ENCODE measurements around the gene LRRC75A. TPM values are rescaled to one million over a fixed set of nuclear protein-coding genes. Genes with fewer than 3 reads are reported as not detected.

The LRRC75A gene
- total RNA-seq, 6 donors from 2014 or later = 2.1 to 7.3 (median 5.2) TPM

GRCh38 chr17:16471295-16471694 lies 20.7 kb downstream of the LRRC75A start:
- WGBS, 2 donors = 76 to 91% methylated on average over 5 of the region's 5 CpGs
- TF ChIP-seq CTCF (IDR thresholded peaks at IDR 0.05) = no peak
- no peak for TF ChIP-seq POLR2A (IDR thresholded peaks at IDR 0.05)
- TF ChIP-seq EP300 (IDR thresholded peaks at IDR 0.05) = no peak
- TF ChIP-seq POLR2AphosphoS5 (IDR thresholded peaks at IDR 0.05) = no peak

GRCh38 chr17:16470265-16470664 lies 21.7 kb downstream of the LRRC75A start:
- DNase-seq = no peak
- no peak overlapping the region for H3K4me3 ChIP-seq

More at GRCh38 chr17:16471295-16471694, 20.7 kb downstream of the LRRC75A start:
- no peak overlapping the region for H3K4me3 ChIP-seq
- H3K4me1 ChIP-seq = peaks cover 0 to 4% (median 0%) of the 10 kb centered on the region in 4 donors
- ATAC-seq (ENCODE audit: low FRiP score in 2 of 2) (no peak), DNase-seq (no peak)
- no peaks in the 10 kb centered on the region for H3K9me3 ChIP-seq
- H3K27me3 ChIP-seq = no peaks in the 10 kb centered on the region
- H3K36me3 ChIP-seq = no peaks in the 10 kb centered on the region
- H3K27ac ChIP-seq = no peak overlapping the region

GRCh38 chr17:16468428-16468992 lies 23.5 kb downstream of the LRRC75A start:
- TF ChIP-seq EP300 (IDR thresholded peaks at IDR 0.05) = no peak
- no peak for TF ChIP-seq CTCF (IDR thresholded peaks at IDR 0.05)
- no peak for TF ChIP-seq POLR2A (IDR thresholded peaks at IDR 0.05)
- no peak for TF ChIP-seq POLR2AphosphoS5 (IDR thresholded peaks at IDR 0.05)
- DNase-seq = no peak

More at GRCh38 chr17:16470265-16470664, 21.7 kb downstream of the LRRC75A start:
- no peaks in the 10 kb centered on the region for H3K27me3 ChIP-seq
- no peaks in the 10 kb centered on the region for H3K9me3 ChIP-seq
- 50 to 74% methylated on average over 11 of the region's 11 CpGs for WGBS, 2 donors
- H3K36me3 ChIP-seq = no peaks in the 10 kb centered on the region
- TF ChIP-seq CTCF (IDR thresholded peaks at IDR 0.05) = no peak
- no peak for TF ChIP-seq EP300 (IDR thresholded peaks at IDR 0.05)
- no peak for TF ChIP-seq POLR2AphosphoS5 (IDR thresholded peaks at IDR 0.05)
- no peak for TF ChIP-seq POLR2A (IDR thresholded peaks at IDR 0.05)
- no peak overlapping the region for H3K27ac ChIP-seq
- ATAC-seq (ENCODE audit: low FRiP score in 2 of 2) = no peak
- H3K4me1 ChIP-seq = peaks cover 0 to 6% (median 2%) of the 10 kb centered on the region in 4 donors

GRCh38 chr17:16467886-16468285 lies 24.1 kb downstream of the LRRC75A start:
- H3K27ac ChIP-seq = no peak overlapping the region
- DNase-seq (no peak), ATAC-seq (ENCODE audit: low FRiP score in 2 of 2) (no peak)
- TF ChIP-seq CTCF (IDR thresholded peaks at IDR 0.05) (no peak), POLR2A (IDR thresholded peaks at IDR 0.05) (no peak), EP300 (IDR thresholded peaks at IDR 0.05) (no peak), POLR2AphosphoS5 (IDR thresholded peaks at IDR 0.05) (no peak)
- peaks cover 0 to 15% (median 6%) of the 10 kb centered on the region in 4 donors for H3K4me1 ChIP-seq
- no peak overlapping the region for H3K4me3 ChIP-seq
- H3K27me3 ChIP-seq = no peaks in the 10 kb centered on the region
- WGBS, 2 donors = 83 to 87% methylated on average over 3 of the region's 3 CpGs
- no peaks in the 10 kb centered on the region for H3K36me3 ChIP-seq
- H3K9me3 ChIP-seq = no peaks in the 10 kb centered on the region

More at GRCh38 chr17:16468428-16468992, 23.5 kb downstream of the LRRC75A start:
- ATAC-seq (ENCODE audit: low FRiP score in 2 of 2) = no peak
- no peak overlapping the region for H3K27ac ChIP-seq
- peaks cover 0 to 11% (median 5%) of the 10 kb centered on the region in 4 donors for H3K4me1 ChIP-seq
- no peaks in the 10 kb centered on the region for H3K27me3 ChIP-seq
- no peak overlapping the region for H3K4me3 ChIP-seq
- no peaks in the 10 kb centered on the region for H3K36me3 ChIP-seq
- no peaks in the 10 kb centered on the region for H3K9me3 ChIP-seq
- 55 to 83% methylated on average over 1 to 4 of the region's 4 CpGs for WGBS, 2 donors

- 91 to 93% methylated on average over 6 of the region's 6 CpGs for WGBS, 2 donors
Measured at GRCh38 chr17:16467044-16467443, 24.9 kb downstream of the LRRC75A start.

More at GRCh38 chr17:16467044-16467443, 24.9 kb downstream of the LRRC75A start:
- Histone ChIP-seq H3K27me3 (no peaks in the 10 kb centered on the region), H3K4me1 (peaks cover 0 to 15% (median 6%) of the 10 kb centered on the region in 4 donors), H3K27ac (no peak overlapping the region), H3K36me3 (no peaks in the 10 kb centered on the region), H3K9me3 (no peaks in the 10 kb centered on the region), H3K4me3 (no peak overlapping the region)
- TF ChIP-seq POLR2A (IDR thresholded peaks at IDR 0.05) = no peak
- no peak for TF ChIP-seq EP300 (IDR thresholded peaks at IDR 0.05)
- TF ChIP-seq POLR2AphosphoS5 (IDR thresholded peaks at IDR 0.05) = no peak
- TF ChIP-seq CTCF (IDR thresholded peaks at IDR 0.05) = no peak
- DNase-seq (no peak), ATAC-seq (ENCODE audit: low FRiP score in 2 of 2) (no peak)
